Activated CD8-positive, alpha-beta memory T cell treated with anti-CD3 and anti-CD28 coated beads, Interleukin-2, amount 50 U/mL, for 4 hours (primary cell): ENCODE measurements around the gene ZC3HAV1L.
"Not testable (repeated sequence)": the region's sequence is repeated elsewhere in the genome, so short reads cannot be mapped to it uniquely, and the experiment has no call there.

Source experiments
- DNase-seq: peaks from one replicate; pipeline ENCODE4 v3.0.0-alpha.2; 2020

The ZC3HAV1L gene

DNA sequence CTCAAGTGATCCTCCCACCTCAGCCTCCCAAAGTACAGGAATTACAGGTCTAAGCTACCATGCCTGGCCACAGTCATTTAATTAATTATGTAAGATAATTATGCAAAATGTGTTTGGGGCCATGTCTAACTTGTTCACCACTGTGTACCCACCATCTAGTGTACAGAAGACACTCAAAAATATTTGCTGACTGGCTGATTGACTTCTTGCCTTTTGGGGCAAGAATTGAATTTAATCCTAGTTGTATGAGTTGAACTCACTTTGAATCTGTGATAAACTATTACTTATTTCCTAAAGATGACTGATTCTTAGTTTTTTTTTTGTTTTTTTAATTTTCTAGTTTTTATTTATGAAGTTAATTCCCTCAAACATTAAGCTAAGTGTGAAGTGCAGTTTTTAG, 15.8 kb upstream of the ZC3HAV1L start:
- no peak for DNase-seq

- DNase-seq: no peak
Measured at GRCh38 chr7:139049936-139050335, 14.1 kb upstream of the ZC3HAV1L start.

DNA sequence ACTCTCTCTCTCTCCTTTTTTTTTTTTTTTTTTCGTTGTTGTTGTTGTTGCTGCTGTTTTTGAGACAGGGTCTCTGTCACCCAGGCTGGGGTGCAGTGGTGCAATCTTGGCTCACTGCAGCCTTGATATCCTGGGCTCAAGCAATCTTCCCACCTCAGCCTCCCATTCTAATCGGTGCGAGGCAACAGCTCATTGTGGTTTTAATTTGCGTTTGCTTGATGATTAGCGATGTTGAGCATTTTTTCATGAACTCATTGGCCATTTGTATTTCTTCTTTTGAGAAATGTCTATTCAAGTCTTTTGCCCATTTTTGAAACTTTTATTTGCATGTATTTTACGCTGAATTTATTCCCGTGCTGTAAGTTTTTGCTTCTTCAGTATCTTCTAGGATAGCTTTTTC, 13.3 kb upstream of the ZC3HAV1L start:
- DNase-seq: no peak

DNA sequence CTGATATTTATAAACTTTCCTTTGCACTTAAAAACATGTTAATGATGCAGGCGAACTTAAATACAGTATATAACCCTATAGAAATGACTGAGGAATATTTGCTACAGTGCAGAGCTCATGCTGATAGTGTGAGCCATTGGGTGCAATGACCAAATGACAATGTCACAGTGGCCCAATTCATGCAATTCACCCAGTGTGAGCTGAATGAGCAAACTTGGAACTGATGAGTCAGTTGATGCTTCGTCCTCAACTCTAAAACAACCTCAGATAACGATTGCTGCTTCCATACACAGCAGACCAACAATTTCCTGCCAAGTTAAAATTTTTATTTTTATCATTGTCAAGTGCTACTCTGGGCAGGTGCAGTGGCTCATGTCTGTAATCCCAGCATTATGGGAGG, 12.1 kb upstream of the ZC3HAV1L start:
- DNase-seq: no peak

DNA sequence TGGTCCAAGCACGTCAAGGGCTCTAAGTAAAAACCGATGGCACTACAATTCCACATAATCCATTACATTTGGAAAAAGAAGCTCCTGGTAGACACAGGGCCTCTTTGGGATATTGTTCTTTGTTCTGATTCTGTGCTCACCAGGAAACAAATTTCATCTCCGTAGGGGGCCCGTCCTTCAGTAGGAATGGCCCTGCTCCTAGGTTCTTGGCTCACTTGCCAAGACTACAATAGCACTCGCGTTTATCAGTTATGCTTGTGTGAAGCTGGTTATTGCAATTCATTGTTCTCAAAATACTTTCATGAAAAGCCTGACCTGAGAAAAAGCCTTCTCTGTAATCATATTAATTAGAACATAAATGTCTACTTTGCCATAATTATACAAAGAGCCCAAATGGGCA, 10.3 kb upstream of the ZC3HAV1L start:
- no peak for DNase-seq

DNA sequence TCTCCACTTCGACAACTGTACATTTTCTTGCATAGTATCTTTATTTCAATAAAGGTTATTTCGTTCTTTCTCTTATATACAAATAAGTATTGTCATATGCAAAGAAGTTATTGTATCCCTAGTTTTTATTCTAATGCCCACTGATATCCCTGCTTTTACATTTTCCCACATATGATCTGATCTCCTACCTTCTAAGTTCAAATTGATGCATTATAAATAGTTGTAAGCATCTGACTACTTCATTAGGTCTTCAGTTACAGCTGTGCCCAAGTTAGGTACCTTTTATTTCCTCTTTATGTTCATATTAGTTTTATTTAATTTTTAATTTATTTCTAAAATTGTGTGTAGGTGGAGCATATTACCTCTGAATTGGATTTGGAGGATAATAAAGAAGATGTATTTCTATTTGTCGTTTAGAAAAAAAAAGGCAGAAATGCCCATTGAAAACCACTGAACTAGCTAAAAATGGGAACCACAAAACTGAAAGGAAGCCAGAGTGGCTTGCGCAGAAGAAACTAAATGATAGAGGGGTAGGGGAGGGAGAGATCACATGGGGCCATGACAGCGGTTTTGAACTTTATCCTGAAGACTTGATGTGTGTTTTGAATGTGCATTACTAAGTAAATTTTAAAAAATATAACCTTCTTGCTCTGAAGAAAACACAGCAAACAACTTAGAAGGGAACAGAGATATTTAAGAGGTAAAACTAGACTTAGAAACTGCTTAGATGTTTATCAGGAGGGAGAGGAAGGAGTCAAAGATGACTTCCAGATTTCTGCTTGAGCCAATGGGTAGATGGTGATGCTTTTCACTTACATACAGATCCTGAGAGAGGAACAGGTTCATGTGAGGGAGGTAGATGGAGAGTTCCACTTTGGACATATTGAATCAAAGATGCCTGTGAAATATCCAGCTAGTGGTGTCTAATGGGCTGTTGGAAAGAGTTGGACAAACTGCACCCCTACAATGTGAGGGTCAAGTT, 9.3 kb upstream of the ZC3HAV1L start:
- no peak for DNase-seq

DNA sequence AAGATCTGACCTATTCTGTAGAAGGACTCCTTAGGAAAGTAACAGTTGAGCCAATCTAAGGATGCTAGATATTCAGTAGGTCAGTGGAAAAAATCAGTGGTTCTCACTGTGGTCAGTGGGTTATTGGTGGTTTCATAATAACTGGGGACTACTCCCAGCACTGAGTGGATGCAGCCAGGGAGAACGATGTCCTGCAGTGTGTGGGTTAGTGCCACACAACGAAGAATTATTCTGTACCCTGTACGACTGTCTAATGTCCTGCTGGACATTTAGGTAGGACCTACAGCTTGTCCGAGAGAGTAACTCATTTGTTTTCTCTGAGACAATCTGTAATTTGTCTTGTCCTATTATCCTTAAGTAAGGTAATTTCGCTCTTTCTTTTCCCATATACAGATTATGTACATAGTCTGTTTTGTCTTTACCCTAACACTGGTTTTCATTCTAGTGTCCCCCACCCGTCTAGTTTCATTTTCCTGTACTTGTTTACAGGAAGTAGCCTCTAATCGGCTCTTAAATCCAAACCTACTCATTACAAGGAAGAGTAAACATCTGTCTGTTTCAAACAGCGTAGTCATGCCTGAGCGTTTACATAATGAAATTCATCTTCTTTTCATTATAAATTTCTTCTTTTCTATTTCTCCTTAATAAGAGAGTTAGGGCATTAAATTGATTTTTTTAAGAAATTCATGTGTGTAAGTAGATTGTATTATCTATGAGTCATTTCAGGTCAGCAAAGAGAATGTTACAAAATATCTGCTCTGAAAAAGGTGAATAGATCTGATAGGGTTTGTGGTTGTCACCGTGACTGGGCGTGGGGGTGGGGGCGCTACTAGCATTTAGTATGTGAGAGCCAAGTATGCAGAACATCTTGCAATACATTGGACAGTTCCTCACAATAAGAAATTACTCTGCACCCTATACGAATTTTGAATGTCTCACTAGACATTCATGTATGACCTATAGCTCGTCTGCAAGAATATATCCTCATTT, 8.3 kb upstream of the ZC3HAV1L start:
- DNase-seq: peak; percentile 82

- no peak for DNase-seq
Measured at GRCh38 chr7:139041378-139042085, 5.7 kb upstream of the ZC3HAV1L start.

DNA sequence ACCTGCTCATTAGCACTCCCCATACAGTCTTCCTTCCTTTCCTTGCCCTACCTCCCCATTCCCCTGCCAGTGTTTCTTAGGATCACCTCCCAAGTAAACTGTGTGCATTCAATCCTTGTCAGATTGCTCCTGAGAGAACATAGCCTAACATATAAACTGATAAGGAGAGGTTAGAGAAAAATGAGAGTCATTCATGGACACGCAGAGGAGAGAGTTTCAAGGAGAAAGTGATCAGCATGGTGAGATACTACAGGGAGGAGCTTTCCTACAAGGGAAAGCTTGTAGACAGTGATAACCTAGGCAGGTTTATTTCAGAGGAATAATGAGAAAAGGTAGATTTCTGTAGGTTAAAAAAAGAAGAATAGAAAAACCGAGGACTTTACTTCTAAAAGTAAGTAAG, 2.8 kb upstream of the ZC3HAV1L start:
- DNase-seq: no peak

DNA sequence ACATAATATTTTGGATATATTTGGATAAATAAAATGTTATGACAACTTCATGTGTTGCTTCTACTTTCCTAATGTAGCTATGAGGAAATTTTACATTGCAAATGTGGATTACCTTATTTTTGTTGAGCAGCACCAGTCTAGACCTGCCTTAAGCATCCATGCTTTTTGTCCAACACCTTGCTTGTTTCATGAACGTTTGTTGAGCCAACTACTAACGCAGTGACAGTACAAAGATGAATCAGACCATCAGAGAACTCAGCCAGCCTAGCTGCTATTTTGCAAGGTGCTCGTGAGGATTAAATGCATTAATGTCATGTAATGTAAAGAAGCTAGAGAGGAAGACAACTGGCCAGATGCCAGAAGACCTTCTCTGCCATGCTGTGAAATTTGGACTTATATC, 1.1 kb upstream of the ZC3HAV1L start:
- no peak for DNase-seq

- peak; percentile 53 for DNase-seq
Measured at GRCh38 chr7:139034855-139035585, 822 bp downstream of the ZC3HAV1L start.

- no peak for DNase-seq
Measured at GRCh38 chr7:139034336-139034735, 1.5 kb downstream of the ZC3HAV1L start.

- no peak for DNase-seq
Measured at GRCh38 chr7:139033346-139034114, 2.3 kb downstream of the ZC3HAV1L start.

GRCh38 chr7:139032473-139032872, 3.4 kb downstream of the ZC3HAV1L start:
- no peak for DNase-seq

DNA sequence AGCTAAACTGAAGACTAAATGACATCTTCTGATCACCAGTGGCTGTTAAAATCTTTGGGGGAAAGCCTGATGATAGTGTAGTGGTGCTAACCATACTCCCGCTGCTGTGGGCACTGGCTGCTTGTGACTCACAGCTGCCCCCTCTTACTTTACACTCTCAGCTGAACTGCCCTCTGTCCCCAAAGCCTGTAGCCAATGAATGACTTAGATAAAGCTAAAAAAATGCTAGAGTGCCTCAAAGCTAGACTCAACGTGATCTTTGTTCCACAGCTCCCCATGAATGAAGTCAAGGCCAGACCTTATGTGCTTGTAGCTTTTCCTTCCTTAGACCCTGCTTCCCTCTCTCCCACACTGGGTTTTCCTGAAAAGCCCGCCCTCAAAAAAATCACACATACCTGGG, 6.5 kb downstream of the ZC3HAV1L start:
- DNase-seq: no peak

DNA sequence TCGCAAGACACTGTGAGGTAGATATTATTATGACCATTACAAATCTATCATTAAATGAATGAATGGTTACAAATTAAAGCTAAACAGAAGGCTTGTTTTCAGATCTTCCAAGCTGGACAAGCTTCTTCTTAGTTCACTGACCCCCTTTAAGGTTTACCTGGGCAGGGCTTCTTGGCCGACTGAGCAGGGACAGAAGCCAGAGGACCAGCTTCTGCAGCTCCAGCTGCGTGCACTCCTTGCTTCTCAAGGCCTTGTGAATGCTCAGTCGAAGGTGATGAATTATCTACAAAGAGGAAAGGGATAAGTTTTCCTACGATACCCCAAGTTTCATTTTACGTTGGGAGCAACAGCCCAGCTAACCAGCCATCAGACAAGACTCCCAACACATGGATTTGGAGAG, 9.3 kb downstream of the ZC3HAV1L start:
- DNase-seq: no peak

- not testable (repeated sequence) for DNase-seq
Measured at GRCh38 chr7:139025861-139026260, 10.0 kb downstream of the ZC3HAV1L start.

DNA sequence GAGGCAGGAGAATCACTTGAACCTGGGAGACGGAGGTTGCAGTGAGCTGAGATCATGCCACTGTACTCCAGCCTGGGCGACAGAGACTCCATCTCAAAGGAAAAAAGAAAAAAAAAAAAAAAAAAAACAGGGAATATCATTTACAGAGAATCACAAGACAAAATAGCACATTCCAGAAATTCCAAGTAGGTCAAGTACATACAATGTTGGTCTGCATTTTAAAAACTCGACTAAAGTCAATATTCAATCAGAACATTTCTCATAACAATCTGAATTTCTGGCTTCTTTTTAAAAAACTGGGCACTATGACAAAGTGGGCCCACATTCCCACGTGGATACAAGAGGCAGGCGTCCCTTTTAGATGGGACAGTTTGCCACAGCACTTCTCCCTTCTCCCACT, 12.8 kb downstream of the ZC3HAV1L start:
- DNase-seq: no peak

- no peak for DNase-seq
Measured at GRCh38 chr7:139022286-139022685, 13.6 kb downstream of the ZC3HAV1L start.

- no peak for DNase-seq
Measured at GRCh38 chr7:139018910-139019309, 16.9 kb downstream of the ZC3HAV1L start.

DNA sequence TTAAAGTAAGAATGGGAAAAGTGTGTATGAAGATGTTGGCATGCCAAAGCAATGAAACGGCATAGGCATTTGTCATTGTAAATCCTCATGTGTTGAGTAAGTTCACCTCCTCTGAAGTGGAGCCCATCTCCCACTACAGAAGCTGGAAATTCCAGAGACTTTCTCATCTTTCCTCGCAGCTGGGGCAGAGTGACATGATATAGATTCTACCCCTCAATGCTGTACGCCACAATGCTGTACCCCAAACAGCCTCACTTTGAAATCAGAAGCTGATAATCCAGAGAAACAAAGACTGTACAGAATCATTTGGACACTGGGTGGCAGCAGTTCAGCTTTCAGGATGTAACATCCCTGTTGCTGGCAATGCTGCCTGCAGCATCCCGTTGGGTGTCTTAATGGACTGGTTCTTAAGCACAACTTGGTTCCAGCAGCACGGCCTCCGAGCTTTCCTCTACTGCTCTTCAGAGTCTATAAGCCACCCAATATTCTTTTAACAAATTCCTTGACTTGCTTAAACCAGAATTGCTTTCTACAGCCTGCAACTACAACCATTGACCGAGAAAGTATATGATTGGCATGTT, 18.8 kb downstream of the ZC3HAV1L start:
- peak; percentile 69 for DNase-seq
